Measurements from ENCODE around the gene PRDX2.
"Not testable (repeated sequence)": the region's sequence is repeated elsewhere in the genome, so short reads cannot be mapped to it uniquely, and the experiment has no call there.

Gene PRDX2

GRCh38 chr19:12828494-12828893 lies 26.9 kb upstream of the PRDX2 start:
- no peak for DNase-seq

GRCh38 chr19:12825254-12826131 lies 23.9 kb upstream of the PRDX2 start:
- DNase-seq: no peak

- DNase-seq: no peak
Measured at GRCh38 chr19:12821761-12822160, 20.2 kb upstream of the PRDX2 start.

- not testable (repeated sequence) for DNase-seq
Measured at GRCh38 chr19:12817810-12818209, 16.2 kb upstream of the PRDX2 start.

GRCh38 chr19:12817188-12817587 lies 15.6 kb upstream of the PRDX2 start:
- DNase-seq: not testable (repeated sequence)

- no peak for DNase-seq
Measured at GRCh38 chr19:12815088-12815487, 13.5 kb upstream of the PRDX2 start.

DNA sequence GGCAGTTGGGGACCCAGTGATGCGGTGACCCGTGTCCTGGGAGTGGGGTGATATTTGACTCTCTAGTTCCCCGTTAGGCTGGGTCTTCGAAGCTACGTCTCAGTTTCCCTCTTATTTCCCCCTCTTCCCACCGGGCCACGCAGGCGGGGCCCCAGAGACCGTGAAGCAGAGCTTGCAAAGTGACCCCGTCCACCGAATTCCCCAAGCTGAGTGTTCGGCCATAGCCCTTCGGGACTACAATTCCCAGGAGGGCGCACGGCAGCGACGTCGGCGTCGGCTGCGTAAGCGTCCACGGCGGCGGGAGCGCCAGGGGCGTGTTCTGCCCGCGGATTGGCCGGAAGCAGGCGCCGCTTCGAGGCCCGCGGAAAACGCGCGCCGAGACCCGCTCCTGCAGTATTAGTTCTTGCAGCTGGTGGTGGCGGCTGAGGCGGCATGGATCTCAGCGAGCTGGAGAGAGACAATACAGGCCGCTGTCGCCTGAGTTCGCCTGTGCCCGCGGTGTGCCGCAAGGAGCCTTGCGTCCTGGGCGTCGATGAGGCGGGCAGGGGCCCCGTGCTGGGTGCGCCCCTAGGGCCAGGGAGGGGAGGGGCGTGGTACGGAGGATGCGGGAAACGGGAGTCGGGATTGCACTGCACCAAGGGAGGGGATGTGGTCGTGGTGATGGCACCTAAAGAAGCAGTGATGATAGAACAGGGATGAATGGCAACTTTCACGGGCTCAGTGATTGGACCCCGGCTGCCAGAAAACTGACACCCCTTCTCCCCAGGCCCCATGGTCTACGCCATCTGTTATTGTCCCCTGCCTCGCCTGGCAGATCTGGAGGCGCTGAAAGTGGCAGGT lies 4.9 kb upstream of the PRDX2 start, which contains the start of gene RNASEH2A:
TSS of gene RNASEH2A (plus strand) at position 343 of the 840 bp plus-strand sequence. CDS start at position 433, 90 bp downstream.
- peak in 48 of 51 donors; percentile 17 to 92 (median 78) for DNase-seq

GRCh38 chr19:12804051-12804450 lies 2.5 kb upstream of the PRDX2 start:
- DNase-seq: no peak

GRCh38 chr19:12802267-12803106 lies 887 bp upstream of the PRDX2 start:
- DNase-seq: no peak

GRCh38 chr19:12800923-12801465 lies 606 bp downstream of the PRDX2 start:
- peak in 9 of 51 donors; percentile 21 to 50 (median 30) for DNase-seq

DNA sequence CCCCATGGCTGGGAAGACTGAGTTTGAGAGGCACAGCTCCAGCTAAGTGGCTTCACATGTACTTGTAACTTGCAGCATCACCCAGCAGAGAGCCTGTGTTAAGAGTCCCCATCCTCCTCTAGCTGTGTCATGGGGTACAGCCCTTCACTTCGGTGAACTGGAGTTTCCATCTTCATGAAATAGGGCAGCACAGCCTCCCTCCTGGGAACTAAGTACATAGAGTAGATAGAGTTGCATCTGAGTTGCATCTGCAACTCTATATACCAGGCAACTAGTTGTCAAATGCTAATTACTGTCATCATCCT lies 1.2 kb downstream of the PRDX2 start:
- no peak for DNase-seq

DNA sequence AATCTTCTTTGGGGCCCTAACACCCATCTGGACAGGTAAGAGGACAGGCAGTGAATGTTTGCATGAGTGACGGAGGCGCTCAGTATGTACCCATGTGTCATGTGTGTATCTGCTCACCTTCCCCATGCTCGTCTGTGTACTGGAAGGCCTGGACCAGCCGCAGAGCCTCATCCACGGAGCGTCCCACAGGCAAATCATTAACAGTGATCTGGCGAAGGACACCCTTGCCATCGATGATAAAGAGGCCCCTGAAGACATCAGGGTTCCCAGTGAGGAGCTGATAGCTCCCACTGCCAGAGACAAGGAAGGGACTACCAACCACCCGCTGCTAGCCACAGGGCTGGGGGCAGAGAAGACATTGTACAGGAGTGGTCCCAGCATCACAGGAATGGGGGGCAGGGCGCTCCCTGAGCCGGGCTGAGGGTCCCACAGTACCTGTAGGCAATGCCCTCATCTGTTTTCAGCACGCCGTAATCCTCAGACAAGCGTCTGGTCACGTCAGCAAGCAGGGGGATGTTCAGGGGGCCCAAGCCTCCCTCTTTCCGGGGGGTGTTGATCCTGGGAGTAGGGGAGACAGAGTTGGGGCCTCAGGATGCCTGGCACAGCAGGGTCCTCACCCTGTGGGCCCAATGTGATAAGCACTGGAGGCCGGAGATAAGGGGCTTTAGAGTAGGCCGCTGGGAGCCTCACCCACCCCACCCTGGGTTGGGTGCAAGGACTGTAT lies 1.7 kb downstream of the PRDX2 start:
- DNase-seq: no peak

DNA sequence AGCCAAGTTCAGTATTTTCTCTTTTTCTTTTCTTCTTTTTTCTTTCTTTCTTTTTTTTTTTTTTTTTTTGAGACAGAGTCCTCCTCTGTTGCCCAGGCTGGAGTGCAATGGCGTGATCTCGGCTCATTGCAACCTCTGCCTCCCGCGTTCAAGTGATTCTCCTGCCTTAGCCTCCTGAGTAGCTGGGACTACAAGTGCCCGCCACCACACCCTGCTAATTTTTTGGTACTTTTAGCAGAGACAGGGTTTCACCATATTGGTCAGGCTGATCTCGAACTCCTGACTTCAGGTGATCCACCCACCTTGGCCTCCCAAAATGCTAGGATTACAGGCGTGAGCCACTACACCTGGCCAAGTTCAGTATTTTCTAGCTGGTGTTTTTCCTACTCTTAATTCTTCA lies 4.0 kb downstream of the PRDX2 start:
- DNase-seq: not testable (repeated sequence)

DNA sequence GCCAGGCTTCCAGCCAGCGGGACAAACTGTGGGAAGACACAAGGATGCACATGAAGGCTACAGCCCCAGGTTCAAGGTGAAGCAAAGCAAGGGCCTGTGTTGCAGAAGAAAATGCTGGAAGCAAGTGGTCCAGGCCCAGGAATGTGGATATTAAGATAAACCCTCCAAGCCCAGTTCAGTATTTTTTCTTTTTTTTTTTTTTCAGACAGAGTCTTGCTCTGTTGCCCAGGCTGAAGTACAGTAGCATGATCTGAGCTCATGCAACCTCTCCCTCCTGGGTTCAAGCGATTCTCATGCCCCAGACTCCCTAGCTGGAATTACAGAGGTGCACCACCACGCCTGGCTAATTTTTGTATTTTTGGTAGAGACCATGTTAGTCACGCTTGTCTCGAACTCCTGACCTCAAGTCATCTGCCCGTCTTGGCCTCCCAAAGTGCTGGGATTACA lies 4.4 kb downstream of the PRDX2 start:
- DNase-seq: no peak

DNA sequence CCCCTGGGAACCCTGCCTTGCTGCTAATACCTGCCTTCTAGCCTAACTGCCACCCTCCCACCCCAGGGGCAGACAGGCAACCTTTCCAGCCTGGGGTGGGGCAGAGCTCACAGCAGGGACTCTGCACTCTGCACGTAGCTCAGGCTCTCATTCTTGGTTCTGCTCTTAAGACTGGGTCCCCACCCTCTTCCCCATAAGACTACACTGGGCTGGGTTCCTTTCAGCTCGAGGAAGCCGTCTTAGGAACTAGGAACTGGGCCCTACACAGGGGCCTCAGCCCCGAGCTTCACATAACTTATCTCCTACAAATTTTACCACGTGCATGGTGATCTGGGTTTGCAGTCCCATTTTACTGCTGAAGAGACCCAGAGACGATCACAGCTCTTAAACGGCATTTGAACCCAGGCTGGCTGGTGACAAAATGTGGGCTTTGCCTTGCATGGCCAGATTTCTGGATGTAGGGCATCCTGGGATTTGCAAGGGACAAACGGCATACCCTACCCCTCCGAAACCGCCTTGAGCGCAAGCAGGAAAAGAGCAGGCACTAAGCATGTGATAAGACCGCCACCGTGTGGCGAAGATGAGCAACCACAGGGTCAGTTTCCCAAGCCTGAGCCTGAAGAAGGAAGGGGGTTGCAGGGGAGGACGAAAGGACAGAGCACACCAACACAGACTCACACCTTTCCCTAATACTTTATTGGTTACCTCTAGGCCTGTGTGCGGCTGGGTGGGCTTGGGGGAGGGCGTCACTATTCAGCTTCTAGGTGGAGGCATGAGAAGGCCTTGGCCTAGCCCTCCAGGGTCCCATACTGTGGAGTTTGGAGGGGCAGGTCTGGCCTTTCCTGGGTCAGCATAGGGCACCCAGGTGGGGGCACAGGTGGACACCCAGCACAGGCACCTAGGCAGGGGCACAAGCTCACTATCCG lies 5.2 kb downstream of the PRDX2 start:
- DNase-seq: peak in 45 of 51 donors; percentile 15 to 80 (median 52)

DNA sequence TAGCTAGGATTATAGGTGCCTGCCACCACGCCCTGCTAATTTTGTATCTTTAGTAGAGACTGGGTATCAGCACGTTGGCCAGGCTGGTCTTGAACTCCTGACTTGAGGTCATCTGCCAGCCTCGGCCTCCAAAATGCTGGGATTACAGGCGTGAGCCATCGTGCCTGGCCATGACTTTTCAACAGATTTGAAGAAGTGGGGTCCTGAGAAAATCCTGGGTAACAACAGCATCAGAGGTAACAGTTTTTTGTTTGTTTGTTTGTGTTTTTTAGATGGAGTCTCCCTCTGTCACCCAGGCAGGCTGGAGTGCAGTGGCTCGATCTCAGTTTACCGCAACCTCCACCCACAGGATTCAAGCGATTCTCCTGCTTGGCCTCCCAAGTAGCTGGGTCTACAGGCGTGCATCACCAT lies 6.6 kb downstream of the PRDX2 start:
- DNase-seq: no peak

- DNase-seq: no peak
Measured at GRCh38 chr19:12794196-12794941, 7.2 kb downstream of the PRDX2 start.

Measured in hypothalamus (tissue), 51 donors.